Epithelial cell of proximal tubule (primary cell): ENCODE data around the gene CEP128. TPM values are rescaled to one million over a fixed set of nuclear protein-coding genes. Genes with fewer than 3 reads are reported as not detected.

Experiments used
- DNase-seq: peaks from one replicate; pipeline ENCODE4 v3.0.0-alpha.2; 2011; ENCODE audit warnings: low read depth
- H3K4me3 ChIP-seq: 2 replicates; pipeline ENCODE4 v1.5.1; 2011; ENCODE audit warnings: low read depth, mild to moderate bottlenecking, low read length
- total RNA-seq: library from RNA; depleted of rRNA; stranded (reverse); fragments of >200 nt; gene quantifications from 2 replicates; pipeline ENCODE4 v1.2.3, GENCODE V29; 2015
- TF ChIP-seq, protein P1 (sequence below): conservative IDR thresholded peaks from 2 replicates; pipeline ENCODE4 v1.5.1; 2012; ENCODE audit warnings: low read depth, mild to moderate bottlenecking, low read length

Gene CEP128
- total RNA-seq, 1 donor from 2014 or later, result 5.2 TPM

DNA sequence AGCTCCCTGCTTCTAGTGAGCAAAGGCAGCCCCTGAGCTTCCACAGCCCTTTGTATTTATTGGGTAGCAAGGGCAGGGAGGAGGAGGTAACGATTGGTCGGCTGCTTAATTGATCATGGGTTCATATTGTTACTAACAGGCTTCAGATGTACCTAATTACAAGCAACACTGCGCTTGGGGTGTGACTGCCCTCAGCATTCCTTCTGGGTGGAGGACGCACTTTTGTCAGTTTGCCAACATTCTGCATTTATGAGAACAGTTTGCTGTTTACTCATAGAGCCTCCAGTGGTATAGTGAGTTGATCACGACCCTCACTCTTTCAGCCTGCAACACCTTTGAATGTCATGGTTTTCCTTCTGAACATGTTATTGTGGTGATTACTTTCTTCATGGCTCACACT is 23.5 kb upstream of the CEP128 start:
- no peak overlapping the region for H3K4me3 ChIP-seq
- TF ChIP-seq, protein P1, sequence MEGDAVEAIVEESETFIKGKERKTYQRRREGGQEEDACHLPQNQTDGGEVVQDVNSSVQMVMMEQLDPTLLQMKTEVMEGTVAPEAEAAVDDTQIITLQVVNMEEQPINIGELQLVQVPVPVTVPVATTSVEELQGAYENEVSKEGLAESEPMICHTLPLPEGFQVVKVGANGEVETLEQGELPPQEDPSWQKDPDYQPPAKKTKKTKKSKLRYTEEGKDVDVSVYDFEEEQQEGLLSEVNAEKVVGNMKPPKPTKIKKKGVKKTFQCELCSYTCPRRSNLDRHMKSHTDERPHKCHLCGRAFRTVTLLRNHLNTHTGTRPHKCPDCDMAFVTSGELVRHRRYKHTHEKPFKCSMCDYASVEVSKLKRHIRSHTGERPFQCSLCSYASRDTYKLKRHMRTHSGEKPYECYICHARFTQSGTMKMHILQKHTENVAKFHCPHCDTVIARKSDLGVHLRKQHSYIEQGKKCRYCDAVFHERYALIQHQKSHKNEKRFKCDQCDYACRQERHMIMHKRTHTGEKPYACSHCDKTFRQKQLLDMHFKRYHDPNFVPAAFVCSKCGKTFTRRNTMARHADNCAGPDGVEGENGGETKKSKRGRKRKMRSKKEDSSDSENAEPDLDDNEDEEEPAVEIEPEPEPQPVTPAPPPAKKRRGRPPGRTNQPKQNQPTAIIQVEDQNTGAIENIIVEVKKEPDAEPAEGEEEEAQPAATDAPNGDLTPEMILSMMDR, result no peak
- DNase-seq, result peak; percentile 38

GRCh38 chr14:80959496-80959895 is 18.0 kb upstream of the CEP128 start:
- TF ChIP-seq, protein P1, result no peak
- H3K4me3 ChIP-seq, result no peak overlapping the region
- no peak for DNase-seq

- no peak for DNase-seq
- H3K4me3 ChIP-seq, result no peak overlapping the region
- TF ChIP-seq, protein P1, result no peak
Observed at GRCh38 chr14:80958939-80959338, 17.4 kb upstream of the CEP128 start.

DNA sequence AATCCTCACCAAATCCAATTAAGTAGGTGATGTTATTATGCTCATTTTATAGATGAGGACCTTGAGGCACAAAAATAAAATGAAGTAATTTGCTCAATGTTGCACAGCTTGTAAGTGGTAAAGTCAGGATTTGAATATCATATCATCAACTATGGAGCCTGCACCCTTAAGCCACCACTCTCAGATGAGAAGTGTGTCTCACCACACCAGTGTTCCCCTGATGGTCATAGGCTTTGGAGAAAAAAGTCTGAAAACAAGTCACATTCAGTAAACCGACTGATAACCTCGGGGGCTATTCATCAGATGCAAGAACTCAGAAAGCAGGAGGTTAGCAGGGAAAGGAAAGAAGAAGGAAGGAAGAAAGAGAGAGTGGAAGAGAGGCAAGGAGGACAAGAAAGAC is 16.7 kb upstream of the CEP128 start:
- TF ChIP-seq, protein P1, result no peak
- H3K4me3 ChIP-seq, result no peak overlapping the region
- DNase-seq, result no peak

DNA sequence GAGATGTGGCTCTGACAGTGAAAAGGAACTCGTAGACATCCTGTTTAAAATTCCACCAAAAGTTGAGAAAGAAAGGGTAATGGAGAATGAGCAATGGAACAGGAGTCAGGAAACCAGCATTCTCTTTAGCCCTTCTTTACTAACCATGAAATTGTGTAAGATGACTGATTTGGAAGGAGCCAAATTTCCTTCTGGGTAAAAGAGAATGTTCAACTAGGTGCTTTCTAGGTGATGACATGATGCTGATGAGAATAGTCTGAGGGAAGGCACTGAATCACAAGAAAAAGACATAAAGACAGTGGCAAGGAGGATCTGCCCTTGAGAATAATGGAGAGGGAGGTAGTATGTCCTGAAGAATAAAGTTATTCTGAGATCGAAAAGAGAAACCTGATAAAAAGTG is 16.1 kb upstream of the CEP128 start:
- H3K4me3 ChIP-seq, result no peak overlapping the region
- TF ChIP-seq, protein P1, result no peak
- no peak for DNase-seq

DNA sequence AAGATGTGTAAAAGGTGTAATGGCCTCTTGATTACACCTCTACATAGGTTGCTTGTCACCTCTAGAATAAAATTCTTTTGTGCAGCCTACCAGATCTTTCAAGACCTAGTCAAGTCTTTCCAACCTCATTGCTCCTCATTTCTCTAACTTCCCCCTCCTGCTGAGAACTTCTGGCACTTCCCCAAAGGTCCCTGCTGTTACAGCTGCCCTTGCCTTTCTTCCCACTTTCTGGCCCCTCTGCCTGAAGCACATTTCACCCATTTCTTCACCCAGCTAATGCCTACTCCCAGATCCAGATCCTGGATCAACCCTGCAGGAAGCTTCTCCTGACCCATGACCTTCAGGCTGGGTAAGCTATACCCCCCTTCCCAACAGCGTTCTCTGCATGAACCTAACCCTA is 15.4 kb upstream of the CEP128 start:
- TF ChIP-seq, protein P1, result no peak
- H3K4me3 ChIP-seq, result no peak overlapping the region
- DNase-seq, result no peak

DNA sequence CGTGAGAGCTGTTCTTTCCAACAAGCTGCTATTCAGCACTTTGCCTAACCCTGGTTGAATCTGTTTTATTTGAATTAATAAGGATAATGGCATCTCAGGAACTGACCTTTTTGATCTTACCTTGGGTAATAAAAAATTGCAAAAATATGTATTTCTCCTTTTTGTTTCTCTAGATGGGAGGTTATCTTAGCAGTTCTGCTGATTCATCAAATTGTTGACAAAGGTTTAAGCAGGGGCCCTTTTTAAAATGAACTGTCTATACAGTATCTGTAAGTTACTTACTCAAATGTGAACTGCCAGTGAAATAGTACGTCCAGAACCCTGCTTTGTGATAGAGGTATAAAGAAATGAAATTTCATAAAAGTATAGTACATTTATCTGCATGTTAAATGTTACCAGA is 14.6 kb upstream of the CEP128 start:
- TF ChIP-seq, protein P1, result no peak
- H3K4me3 ChIP-seq, result no peak overlapping the region
- DNase-seq, result no peak
